IPS-11a (cell line): ENCODE results near the gene RAB11A.
"Not testable (repeated sequence)": the region's sequence is repeated elsewhere in the genome, so short reads cannot be mapped to it uniquely, and the experiment has no call there.

Source experiments
- H3K4me3 ChIP-seq: one replicate; pipeline ENCODE4 v1.5.1; 2013; ENCODE audit warnings: low read depth, low read length, control low read depth

Gene RAB11A

DNA sequence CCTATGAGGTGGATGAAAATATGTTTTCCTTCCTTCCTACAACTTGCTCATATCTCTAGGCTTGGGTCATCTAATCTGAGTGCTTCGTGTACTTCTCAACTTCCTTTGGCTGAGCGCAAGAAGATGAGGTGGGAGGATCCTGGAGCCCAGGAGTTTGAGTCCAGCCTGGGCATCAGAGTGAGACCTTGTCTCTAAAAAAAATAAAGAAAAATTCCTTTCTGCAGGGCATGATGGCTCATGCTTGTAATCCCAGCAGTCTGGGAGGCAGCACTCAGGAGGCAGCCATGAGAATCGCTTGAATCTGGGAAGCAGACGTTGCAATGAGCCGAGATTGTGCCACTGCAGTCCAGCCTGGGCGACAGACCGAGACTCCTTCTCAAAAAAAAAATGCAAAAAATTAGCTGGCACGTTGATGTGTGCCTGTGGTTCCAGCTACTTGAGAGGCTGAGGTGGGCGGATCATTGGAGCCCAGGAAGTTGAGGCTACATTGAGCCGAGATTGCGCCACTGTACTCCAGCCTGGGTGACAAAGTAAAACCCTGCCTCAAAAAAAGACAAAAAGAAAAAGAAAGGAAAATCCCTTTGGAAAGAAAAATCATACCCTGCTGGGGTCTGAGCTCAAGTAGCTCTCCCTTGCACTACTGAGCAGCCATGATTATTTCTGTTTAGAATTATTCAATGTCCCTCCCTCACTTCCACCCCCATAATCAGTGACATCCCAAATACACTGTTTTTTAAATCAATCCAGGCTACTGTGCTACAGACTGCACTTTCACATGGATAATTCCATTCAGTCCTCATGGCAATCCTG, 28.0 kb upstream of the RAB11A start:
- H3K4me3 ChIP-seq: no peak overlapping the region

DNA sequence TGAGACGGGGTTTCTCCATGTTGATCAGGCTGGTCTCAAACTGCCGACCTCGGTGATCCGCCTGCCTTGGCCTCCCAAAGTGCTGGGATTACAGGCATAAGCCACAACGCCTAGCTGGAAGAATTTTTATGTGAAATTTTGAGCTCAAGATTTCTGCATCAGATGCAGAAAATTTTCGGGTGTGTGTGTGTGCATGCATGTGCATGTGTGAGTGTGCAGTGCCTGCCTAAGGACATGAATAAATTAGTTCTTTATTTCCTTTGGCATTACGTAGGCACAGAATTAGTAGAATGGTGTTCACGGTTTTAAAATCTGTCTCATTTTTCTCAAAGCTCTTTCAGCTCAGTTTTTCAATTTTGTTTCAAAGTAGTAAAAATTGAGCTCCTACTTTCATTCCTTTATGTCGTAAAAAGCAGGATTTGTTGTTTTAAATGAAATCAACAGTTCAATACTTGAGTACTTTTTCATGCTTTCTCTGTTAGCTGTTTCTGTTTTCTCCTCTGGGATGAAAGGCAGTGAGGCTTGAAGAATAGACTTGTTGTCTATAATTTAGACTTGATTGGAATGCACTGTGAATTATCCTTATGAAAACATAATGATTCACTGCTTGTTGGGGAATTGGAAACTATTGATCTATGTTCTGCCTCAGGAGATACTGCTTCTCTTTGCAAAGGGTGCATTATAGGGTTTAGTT, 23.3 kb upstream of the RAB11A start:
- H3K4me3 ChIP-seq: no peak overlapping the region

DNA sequence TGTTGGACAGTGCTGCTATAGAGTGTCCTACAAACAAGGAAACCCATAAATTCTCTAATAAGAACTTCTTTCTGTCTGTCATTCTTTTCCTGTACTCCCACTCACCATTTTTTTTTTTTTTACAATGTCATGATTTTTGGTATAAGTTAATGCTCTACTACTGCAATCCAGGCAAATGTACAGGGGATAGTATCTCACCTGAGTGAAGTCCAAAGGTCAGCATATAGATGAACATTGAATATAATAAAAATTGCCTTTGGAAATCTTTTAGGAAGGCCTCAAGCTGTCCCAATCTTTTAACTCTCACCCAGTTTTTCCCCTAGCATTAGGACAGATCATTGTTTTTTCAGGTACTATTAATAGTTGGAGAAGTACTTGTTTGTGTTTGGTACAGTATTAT, 21.3 kb upstream of the RAB11A start:
- H3K4me3 ChIP-seq: no peak overlapping the region

DNA sequence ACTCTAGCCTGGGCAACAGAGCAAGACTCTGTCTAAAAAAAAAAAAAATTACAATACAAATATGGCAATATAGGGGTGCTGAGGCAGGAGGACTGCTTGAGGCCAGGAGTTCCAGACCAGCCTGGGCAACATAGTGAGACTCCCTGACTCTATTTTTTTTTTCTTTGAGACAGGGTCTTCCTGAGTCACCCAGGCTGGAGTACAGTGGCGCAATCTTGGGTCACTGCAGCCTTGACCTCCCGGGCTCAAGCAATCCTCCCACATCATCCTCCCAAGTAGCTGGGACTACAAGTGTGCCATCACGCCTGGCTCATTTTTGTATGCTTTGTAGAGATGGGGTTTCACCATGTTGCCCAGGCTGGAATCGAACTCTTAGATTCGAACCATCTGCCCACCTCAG, 17.3 kb upstream of the RAB11A start:
- no peak overlapping the region for H3K4me3 ChIP-seq

DNA sequence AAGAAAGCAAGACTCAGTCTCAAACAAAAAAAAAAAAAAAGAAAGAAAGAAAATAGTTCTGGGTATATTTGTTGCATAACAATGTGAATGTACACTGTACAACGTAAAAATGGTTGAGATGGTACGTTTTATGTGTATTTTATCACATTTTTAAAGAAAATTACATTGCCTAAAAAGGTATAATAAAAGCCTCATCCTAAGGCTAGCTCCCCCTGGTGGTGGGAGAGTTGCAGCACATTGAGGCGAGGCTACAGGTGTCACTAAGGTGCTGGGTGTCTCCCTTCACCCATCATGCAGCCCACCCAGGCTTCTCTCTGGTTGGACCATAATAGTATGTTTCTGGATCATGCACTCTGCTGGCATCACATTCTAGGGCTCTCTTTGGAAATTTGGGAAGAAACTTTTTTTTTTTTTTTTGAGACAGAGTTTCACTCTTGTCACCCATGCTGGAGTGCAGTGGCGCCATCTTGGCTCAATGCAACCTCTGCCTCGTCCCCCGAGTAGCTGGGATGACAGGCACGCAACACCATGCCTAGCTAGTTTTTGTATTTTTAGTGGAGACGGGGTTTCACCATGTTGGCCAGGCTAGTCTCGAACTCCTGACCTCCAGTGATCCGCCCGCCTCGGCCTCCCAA, 12.4 kb upstream of the RAB11A start:
- no peak overlapping the region for H3K4me3 ChIP-seq

DNA sequence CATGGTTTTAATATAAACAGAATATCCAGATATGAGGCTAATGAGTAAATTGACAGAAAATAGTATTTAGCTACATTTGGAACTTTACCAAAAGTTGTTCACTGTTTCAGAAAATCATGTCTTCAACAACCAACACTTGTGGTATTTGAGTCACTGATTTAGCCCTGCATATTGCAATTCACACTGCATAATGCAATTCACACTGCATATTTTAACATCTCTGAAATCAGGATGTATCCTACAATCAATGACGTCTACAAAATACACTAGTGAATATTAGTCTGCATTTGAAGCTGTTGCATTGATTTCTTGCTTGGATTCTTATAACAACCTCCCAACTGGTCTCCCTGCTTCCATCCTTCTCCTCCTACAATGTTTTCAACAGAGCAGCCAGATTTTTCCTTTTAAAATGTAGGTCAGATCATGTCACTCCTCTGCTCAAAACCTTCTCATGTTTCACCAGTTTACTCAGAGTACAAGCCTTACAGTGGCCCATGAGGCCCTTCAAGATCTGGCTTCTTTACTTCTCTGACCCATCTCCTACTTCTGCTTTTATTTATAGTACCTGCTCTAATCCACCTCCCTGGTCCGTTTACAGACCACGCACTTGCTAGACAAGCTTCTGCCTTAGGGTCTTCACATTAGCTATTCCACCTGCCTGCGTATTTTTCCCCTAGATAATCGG, 11.4 kb upstream of the RAB11A start:
- H3K4me3 ChIP-seq: no peak overlapping the region

DNA sequence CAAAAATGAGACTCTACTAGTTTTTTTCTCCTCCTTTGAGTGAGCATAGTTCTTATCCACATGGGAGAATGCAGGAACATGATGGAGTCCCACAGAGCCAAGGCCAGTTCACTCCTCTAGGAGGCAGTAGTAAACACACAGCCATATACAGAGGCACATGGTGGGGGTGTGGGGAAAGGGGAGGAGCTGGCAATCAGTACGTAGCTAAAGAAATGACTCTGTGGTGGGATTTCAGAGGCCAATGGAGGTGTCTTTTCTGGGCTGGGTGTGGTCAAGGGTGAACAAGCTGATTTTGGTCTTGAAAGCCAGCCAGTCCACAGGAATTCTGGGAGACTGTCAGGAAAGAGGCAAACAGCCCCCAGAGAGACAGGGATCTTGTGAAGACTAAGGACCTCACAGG, 6.6 kb upstream of the RAB11A start:
- no peak overlapping the region for H3K4me3 ChIP-seq

DNA sequence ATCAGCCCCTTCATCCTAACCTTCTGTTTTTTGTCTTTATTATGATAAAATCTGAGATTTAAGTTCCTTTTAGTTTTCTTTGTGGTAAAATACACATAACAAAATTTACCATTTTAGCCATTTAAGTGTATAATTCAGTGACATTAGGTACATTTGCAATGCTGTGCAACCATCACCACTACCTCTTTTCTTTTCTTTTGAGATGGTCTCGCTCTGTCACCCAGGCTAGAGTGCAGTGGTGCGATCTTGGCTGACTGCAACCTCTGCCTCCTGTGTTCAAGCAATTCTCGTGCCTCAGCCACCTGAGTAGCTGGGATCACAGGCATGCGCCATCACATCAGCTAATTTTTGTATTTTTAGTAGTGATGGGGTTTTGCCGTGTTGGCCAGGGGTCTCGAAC, 6.2 kb upstream of the RAB11A start:
- H3K4me3 ChIP-seq: no peak overlapping the region

DNA sequence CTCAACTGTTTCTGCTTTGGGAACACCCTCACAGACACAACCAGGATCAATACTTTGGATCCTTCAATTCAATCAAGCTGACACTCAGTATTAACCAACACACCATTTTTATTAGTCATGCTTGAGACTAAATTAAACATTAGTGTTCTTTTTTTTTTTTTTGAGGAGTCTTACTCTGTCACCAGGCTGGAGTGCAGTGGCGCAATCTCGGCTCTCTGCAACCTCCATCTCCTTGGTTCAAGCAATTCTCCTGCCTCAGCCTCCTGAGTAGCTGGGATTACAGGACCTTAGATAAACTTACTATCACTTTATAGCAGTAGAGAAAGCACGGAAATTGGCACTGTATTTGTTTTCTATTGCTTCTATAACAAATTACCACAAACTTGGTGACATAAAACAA, 2.0 kb upstream of the RAB11A start:
- H3K4me3 ChIP-seq: no peak overlapping the region

DNA sequence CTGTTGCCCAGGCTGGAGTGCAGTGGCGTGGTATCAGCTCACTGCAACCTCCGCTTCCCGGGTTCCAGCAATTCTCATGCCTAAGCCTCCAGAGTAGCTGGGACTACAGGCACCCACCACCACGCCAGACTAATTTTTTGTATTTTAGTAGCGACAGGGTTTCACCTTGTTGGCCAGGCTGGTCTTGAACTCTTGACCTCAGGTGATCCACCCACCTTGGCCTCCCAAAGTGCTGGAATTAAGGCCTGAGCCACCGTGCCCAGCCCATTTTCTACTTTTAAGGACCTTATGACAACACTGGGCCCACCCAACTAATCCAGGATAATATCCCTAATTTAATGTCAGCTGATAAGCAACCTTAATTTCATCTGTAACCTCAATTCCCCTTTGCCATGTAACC, 1.4 kb upstream of the RAB11A start:
- not testable (repeated sequence) for H3K4me3 ChIP-seq

DNA sequence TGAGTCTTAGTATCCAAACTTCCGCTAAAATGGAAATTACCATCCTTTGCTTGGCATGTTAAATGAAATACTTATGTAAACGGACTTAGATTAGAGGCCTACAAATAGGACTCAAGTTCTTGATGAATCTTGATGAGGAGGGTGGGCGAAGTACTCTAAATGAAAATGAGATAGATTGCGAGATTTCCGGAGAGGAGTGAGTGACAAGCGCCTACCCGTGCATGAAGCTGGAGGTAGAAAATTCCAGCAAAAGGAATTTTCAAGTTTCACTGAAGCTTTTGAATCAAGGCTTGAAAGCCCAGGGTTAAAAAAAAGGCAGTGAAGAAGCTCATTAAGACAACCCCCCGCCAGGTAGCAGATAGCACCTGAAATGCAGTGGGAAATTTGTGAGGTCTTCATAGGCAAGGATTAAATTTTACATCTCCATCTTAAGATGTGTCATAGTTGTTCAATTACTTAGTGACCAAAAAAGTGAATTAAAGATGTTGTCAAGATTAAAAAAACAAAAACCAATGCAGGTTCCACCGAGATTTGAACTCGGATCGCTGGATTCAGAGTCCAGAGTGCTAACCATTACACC, 655 bp upstream of the RAB11A start:
- peak overlapping the region; percentile 98 for H3K4me3 ChIP-seq

DNA sequence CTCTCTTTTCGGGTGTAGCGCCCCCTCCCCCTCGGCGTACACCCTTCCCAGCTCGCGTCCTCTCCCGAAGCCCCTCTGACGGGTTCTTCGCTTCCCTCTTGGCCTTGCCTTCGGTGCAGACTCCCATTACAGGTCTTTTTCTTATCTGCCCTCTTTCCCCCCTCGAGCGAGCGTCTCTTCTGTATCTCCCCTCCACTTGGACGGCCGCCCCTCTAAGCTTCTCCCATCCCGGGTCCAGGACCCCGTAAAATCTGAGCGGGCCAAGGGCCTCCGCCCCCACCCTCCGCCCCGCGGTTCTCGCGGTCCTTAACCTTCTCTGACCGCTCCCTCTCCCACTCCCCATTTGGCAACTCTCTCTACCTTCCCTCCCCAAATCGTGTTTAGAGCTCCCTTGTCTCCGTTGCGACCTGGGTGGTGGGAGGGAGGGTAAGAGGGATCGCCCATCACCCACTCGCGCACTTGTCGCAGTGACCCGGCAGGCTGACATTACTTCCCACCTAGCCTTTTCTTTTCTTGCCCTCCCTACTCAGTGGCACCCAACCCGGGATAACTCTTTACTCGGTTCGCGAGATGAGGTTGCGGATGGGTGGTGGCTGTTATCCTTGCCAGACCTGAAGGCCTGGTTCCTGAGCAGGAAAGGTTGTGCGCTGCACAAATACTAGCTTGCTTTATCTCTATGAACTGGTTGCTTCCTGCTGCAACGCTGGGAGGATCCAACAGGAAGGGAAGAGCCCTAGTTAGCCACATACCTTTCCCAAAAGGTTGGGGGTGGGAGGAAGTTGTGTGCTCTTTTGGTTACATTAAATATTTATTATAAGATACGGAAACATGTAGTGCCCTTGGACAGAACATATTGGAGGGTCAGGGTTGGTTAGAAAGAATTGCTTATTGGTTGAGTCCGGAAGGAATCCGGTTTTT, 922 bp downstream of the RAB11A start:
- H3K4me3 ChIP-seq: peak overlapping the region; percentile 98

DNA sequence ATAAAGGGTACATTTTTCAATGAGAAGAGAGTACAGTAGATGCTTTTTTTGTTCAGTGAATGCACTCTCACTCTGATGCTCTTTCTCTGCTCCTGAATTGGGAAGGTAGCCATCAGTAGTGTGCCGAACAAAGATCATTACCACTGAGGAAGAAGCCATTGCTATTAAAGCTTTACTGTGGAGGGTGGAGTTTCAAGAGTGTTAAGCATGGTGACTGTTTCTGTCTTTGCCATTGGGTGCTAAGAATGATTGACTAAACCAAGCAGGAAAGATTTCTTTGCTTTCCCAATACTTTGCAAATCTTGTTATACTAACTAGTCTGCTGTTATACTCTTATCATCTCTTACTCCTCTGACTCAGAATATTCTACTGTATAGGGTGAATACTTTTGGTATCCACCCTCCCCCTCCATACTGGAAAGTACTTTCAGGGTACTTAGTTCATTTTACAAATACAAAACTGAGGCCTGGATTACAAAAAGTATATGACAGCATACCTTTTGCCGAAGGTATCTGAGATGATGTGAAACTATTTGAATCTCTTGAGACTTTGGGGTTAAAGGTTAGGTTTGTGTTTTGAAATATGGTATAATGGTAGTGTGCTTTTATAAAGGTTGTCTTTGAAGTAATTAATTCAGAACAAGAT, 1.7 kb downstream of the RAB11A start:
- H3K4me3 ChIP-seq: peak overlapping the region; percentile 98

DNA sequence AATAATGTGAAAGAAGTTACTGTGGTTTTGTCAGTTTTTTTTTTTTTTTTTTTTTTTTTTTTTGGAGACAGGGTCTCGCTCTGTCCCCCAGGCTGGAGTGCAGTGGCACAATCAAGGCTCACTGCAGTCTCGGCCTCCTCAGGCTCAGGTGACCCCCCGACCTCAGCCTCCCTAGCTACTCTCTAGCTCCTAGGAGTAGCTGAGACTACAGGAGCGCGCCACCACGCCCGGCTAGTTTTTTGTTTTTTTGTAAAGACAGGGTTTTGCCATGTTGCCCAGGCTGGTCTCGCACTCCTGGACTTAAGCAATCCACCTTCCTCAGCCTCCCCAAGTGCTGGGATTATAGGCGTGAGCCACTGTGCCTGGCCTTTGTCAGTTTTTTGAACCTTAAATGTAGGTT, 2.6 kb downstream of the RAB11A start:
- H3K4me3 ChIP-seq: not testable (repeated sequence)

DNA sequence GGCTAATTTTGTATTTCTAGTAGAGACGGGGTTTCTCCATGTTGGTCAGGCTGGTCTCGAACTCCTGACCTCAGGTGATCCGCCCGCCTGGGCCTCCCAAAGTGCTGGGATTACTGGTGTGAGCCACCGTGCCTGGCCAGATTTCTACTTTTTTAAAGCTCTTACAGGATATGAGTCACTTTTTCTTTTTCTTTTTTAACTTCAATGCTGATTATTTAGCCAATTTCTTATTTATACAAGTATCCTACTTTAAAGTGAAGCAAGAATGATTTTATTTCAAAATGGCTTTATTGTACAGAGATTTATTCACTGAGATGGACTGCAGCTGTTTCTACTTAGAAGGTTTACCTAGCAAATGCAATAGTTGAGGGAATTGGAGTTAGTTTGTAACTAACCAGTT, 3.3 kb downstream of the RAB11A start:
- not testable (repeated sequence) for H3K4me3 ChIP-seq

DNA sequence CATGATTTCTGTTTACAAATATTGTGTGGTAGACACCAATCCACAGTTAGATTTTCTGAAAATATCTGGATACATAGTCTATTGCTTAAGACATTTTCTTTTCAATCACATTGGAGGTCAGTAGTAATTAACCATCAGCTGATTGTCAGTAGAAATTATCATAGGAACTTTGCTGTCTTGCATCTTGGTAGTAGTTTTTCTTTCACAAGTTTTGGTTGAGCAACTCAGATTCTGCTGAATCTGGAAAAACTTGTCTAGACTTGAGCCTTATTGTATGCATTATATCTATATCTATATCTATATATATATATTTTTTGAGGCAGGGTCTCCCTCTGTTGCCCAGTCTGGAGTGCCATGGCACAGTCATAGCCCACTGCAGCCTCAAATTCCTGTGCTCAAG, 4.0 kb downstream of the RAB11A start:
- H3K4me3 ChIP-seq: no peak overlapping the region

DNA sequence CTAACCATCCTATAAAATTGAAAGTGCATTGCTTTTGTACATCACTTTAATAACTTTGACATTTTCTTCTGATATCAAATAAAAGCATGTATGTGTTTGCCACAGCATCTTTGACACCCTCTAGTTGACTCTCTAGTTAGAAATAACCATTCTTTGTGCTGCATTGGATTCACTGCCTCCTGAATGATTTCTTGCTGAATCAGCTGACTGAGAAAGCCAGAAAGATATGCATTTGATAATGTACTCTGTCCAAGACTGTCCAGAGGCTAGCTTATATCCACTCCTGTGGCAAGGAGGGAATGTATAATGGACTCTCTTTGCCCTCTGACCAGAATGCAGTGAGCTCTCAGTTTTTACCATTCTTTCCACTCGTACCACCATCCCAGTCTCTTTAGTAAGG, 6.2 kb downstream of the RAB11A start:
- no peak overlapping the region for H3K4me3 ChIP-seq

DNA sequence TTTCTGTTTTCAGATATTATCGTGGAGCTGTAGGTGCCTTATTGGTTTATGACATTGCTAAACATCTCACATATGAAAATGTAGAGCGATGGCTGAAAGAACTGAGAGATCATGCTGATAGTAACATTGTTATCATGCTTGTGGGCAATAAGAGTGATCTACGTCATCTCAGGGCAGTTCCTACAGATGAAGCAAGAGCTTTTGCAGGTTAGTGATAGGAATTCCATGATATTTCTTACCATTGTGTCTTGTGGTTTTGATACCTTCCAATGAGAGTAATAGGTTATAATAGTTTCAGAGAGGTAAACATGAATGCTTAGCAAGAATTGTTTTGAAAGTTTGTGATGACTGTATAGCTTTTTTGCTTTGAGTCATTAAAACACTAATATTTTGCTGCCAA, 8.5 kb downstream of the RAB11A start:
- no peak overlapping the region for H3K4me3 ChIP-seq

DNA sequence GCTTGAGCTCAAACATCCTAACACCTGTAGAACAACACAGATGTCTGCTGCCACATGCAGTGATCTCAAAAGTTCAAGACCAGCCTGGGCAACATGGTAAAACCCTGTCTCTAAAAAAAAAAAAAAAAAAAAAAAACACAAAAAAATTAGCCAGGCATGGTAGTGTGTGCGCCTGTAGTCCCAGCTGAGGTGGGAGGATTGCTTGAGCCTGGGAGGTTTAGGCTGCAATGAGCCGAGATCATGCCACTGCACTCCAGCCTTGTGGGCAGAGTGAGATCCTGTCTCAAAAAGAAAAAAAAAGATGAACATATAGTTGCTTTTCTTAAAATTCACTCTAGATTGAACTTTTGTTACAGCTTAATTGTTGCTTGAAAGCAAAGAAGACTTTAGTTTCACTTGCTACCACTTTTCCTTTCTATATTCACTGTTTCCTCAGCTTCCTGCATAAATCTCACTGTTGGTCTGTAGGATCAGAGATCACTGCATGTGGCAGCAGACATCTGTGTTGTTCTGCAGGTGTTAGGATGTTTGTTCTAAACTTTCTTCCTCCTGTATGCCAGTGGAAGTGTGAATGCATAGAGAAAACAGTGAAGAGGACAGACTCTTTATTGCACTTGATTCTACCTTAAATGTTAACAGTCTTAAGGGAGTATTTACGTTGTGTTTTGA, 12.6 kb downstream of the RAB11A start:
- no peak overlapping the region for H3K4me3 ChIP-seq
